Right lobe of liver (tissue), 6 donors: Measurements from ENCODE around the gene KTN1. TPM values are rescaled to one million over a fixed set of nuclear protein-coding genes. Genes with fewer than 3 reads are reported as not detected.

ENCODE experiments used
- ATAC-seq, 4 donors: fragments of 200-7000 bp; cut with Tn5 transposase; one replicate each; pipeline ENCODE4 v1.9.1; 2020; ENCODE audit warnings: mild to moderate bottlenecking in 4 of 4, moderate library complexity in 4 of 4
- DNase-seq, 3 donors: peaks; one replicate each; pipeline ENCODE4 v3.0.0-alpha.2; 2020
- H3K27ac ChIP-seq, 3 donors: fragments of 200-600 bp; one replicate each; pipeline ENCODE4 v1.8.0; 2022
- H3K27me3 ChIP-seq, 2 donors: fragments of 200-600 bp; one replicate each; pipeline ENCODE4 v1.8.0; 2022
- H3K36me3 ChIP-seq, 4 donors: fragments of 200-600 bp; sonication (generic) in 1 of 4; one replicate each; pipeline versions ENCODE4 v1.5.1 to v1.8.0; 2017 to 2022; ENCODE audit warnings: control low read depth in 1 of 4
- H3K4me1 ChIP-seq, 4 donors: fragments of 200-600 bp; sonication (generic) in 1 of 4; one replicate each; pipeline versions ENCODE4 v1.5.1 to v1.8.0; 2017 to 2022; ENCODE audit warnings: control low read depth in 1 of 4
- H3K4me3 ChIP-seq, 3 donors: fragments of 200-600 bp; one replicate each; pipeline ENCODE4 v1.8.0; 2022
- H3K9me3 ChIP-seq, 4 donors: fragments of 200-600 bp; sonication (generic) in 1 of 4; one replicate each; pipeline versions ENCODE4 v1.5.1 to v1.8.0; 2017 to 2022; ENCODE audit warnings: control low read depth in 1 of 4
- POLR2A ChIP-seq: fragments of 450-650 bp; IDR thresholded peaks from one replicate; pipeline ENCODE4 v1.6.1; 2017; ENCODE audit warnings: antibody characterized with exemption, mild to moderate bottlenecking
- WGBS: methylation state at CpG from one replicate; pipeline ENCODE4 v1.1.6; 2018; ENCODE audit warnings: low coverage, low lambda C conversion rate; ENCODE audit not compliant: insufficient coverage; ENCODE audit errors: missing lambda C conversion rate; 5-methylcytosine and 5-hydroxymethylcytosine counted together
- intact Hi-C, 2 donors: fragments of 100-400 bp; cut with DNase I; formaldehyde crosslinking; loops; one replicate each; pipeline versions ENCODE4 v1.11.2 to v1.14.1; 2022
- total RNA-seq, 6 experiments: library from RNA; depleted of rRNA in 2 of 6; stranded (reverse); fragments of >200 nt in 2 of 6; fragmentation: NEBNext Ultra II Directional in 3 of 6; extraction: Animal tissue kit (Norgen Biotek cat#: 25700) in 3 of 6; gene quantifications; one replicate each; pipeline versions ENCODE4 v1.1.0 to v1.2.4, GENCODE V29; 2016 to 2023
- TF ChIP-seq, protein P1 (sequence below), 4 donors: fragments of 200-600 bp in 3 of 4; fragments of 450-650 bp in 1 of 4; IDR thresholded peaks; one replicate each; pipeline versions ENCODE4 v1.5.1 to v1.8.0; 2016 to 2022; ENCODE audit warnings: antibody characterized with exemption in 4 of 4, mild to moderate bottlenecking in 2 of 4
- donor health status: DM: no; HTN: yes; CAD: no.
- donor health status: DM: no; HTN: no; CAD: no.
- donor health status: DM: no; HTN: no; CAD: no.
- donor health status: DM: no; HTN: yes; CAD: no.
- donor health status: DM: no; HTN: yes; CAD: no.

The KTN1 gene
- total RNA-seq, 6 experiments from 2014 or later: 55.8 to 90.8 (median 64.1) TPM

DNA sequence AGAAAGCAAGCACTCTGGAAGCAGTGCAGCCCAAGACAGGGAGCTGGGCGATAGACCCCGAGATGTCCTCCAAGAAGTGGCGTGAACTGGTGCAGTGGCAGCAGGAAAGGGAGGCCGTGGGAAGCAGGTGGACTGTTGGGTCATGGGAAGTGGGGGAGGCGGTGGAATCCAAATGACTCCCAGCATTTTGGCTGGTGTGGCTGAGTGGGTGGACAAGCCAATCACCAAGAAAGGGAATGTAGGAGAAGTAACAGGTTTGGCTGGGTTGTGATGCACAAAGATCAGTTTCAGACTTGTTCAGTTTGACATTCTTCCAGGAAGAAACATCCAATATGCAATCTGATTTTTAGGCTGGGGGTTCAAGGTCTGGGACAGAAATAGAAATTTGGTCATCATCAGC, 46.0 kb upstream of the KTN1 start:
- Histone ChIP-seq H3K36me3 (no peaks in the 10 kb centered on the region), H3K4me3 (no peak overlapping the region), H3K9me3 (no peaks in the 10 kb centered on the region), H3K27ac (no peak overlapping the region), H3K27me3 (no peaks in the 10 kb centered on the region), H3K4me1 (no peaks in the 10 kb centered on the region)
- intact Hi-C loops: no loop called here
- 90% methylated on average over 5 of the region's 5 CpGs for WGBS
- no peak for DNase-seq
- TF ChIP-seq, protein P1, sequence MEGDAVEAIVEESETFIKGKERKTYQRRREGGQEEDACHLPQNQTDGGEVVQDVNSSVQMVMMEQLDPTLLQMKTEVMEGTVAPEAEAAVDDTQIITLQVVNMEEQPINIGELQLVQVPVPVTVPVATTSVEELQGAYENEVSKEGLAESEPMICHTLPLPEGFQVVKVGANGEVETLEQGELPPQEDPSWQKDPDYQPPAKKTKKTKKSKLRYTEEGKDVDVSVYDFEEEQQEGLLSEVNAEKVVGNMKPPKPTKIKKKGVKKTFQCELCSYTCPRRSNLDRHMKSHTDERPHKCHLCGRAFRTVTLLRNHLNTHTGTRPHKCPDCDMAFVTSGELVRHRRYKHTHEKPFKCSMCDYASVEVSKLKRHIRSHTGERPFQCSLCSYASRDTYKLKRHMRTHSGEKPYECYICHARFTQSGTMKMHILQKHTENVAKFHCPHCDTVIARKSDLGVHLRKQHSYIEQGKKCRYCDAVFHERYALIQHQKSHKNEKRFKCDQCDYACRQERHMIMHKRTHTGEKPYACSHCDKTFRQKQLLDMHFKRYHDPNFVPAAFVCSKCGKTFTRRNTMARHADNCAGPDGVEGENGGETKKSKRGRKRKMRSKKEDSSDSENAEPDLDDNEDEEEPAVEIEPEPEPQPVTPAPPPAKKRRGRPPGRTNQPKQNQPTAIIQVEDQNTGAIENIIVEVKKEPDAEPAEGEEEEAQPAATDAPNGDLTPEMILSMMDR (IDR thresholded peaks at IDR 0.05): no peak
- TF ChIP-seq POLR2A: no peak
- ATAC-seq: no peak

DNA sequence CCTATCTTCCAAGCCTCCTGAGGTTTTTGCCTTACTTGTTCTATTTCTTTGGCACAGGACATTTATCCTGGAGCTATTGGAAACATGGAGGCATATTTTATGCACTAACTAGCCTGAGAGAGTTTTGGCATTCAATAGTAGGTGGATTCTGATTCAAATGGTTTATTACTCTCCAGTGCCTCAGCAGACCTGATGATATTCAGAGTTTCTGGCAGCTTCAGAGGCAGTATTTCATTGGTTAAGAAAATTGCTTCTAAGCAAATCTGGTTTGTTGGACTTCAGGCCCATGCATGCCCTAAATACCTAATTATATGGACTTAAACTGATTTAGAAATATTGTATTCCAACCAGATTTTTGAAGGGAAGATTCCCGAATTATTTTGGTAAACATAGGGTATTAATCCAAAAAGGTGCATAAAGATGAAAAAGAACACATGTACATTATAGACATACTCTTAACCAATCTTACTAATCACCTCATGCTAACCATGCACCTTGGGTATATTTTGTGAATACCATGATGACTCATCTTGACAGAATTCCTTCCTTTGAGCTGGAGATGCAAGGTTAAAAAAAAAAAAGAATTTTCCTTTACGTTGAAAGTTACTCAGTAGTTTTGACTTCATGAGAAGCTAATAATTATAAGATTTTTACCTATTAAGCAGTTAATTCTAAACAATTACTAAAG, 44.3 kb upstream of the KTN1 start:
- H3K9me3 ChIP-seq: no peaks in the 10 kb centered on the region
- H3K36me3 ChIP-seq: no peaks in the 10 kb centered on the region
- H3K4me3 ChIP-seq: no peak overlapping the region
- no peak for TF ChIP-seq POLR2A
- no peaks in the 10 kb centered on the region for H3K27me3 ChIP-seq
- no peak for DNase-seq
- H3K4me1 ChIP-seq: no peaks in the 10 kb centered on the region
- ATAC-seq: no peak
- WGBS: 67% methylated on average over 2 of the region's 2 CpGs
- no peak overlapping the region for H3K27ac ChIP-seq
- intact Hi-C loops: no loop called here

DNA sequence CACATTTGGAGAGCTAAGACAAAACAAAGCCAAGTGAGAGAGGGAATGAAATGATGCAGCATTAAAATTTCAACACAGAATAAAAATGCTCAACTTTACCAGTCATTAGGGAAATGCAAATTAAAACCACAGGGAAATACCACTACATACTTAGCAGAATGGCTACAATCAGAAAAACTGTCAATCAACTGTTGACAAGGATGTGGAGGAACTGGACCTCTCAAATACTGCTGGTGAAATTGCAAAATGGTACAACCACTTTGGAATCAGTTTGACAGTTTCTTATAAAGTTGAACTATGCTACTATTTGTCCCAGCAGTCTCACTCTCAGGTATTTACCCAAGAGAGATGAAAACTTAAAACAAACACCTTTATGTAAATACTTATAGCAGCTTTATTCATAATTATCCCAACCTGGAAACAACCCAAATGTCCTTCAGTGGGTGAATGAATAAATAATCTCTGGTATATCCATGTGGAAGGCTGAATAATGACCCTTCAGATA, 43.8 kb upstream of the KTN1 start:
- no peak for ATAC-seq
- DNase-seq: no peak
- no peaks in the 10 kb centered on the region for H3K4me1 ChIP-seq
- intact Hi-C loops: no loop called here
- H3K27me3 ChIP-seq: no peaks in the 10 kb centered on the region
- no peak overlapping the region for H3K27ac ChIP-seq
- H3K9me3 ChIP-seq: no peaks in the 10 kb centered on the region
- TF ChIP-seq, protein P1 (IDR thresholded peaks at IDR 0.05): no peak
- TF ChIP-seq POLR2A: no peak
- no peaks in the 10 kb centered on the region for H3K36me3 ChIP-seq
- no peak overlapping the region for H3K4me3 ChIP-seq

DNA sequence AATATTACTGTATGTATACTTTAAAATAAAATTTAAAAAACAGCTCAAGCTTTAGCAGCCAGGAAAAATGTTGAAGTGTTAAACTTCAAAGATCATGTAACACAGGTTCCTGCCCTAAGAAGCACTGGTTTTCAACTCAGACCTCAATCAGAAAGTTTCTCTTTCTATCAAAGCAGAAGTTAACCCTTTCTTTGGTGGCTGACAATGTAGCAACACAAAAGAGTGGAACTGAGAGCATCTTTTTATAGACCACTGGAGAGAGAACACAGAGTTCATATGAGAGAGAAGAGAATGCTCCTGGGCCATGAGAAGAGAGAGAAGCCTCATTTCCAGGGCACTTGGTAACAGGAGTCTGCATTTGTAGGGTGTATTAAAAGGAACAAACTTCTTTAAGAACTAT, 42.2 kb upstream of the KTN1 start:
- H3K9me3 ChIP-seq: no peaks in the 10 kb centered on the region
- intact Hi-C loops: no loop called here
- no peak overlapping the region for H3K4me3 ChIP-seq
- ATAC-seq (no peak), DNase-seq (no peak)
- H3K4me1 ChIP-seq: no peaks in the 10 kb centered on the region
- TF ChIP-seq, protein P1 (IDR thresholded peaks at IDR 0.05): no peak
- no peak for TF ChIP-seq POLR2A
- no peaks in the 10 kb centered on the region for H3K27me3 ChIP-seq
- no peak overlapping the region for H3K27ac ChIP-seq
- no peaks in the 10 kb centered on the region for H3K36me3 ChIP-seq

DNA sequence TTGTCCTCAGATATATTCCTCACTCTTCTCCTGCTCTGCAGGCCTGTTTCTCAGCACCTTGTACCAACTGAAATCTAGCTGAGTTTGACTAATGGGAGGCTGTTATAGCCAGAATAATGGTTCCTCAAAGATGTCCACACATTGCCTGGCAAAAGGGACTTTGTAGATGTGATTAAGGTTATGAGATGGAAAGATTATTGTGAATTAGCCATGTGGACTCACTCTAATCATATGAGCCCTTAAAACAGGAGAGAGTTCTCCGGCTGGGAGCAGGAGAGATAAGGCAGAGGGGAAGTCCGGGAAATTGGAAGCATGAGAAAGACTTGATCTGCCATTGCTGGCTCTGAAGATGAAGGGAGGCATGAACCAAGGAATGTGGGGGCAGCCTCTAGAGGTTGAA, 40.0 kb upstream of the KTN1 start:
- H3K36me3 ChIP-seq: no peaks in the 10 kb centered on the region
- no peak overlapping the region for H3K4me3 ChIP-seq
- DNase-seq (no peak), ATAC-seq (no peak)
- H3K9me3 ChIP-seq: no peaks in the 10 kb centered on the region
- no peaks in the 10 kb centered on the region for H3K4me1 ChIP-seq
- no CpG with 5 or more reads among the region's 2 CpGs for WGBS
- no peak overlapping the region for H3K27ac ChIP-seq
- no peaks in the 10 kb centered on the region for H3K27me3 ChIP-seq
- TF ChIP-seq, protein P1 (IDR thresholded peaks at IDR 0.05): no peak
- TF ChIP-seq POLR2A: no peak
- intact Hi-C loops: no loop called here
